Measurements from ENCODE around the gene PDE8B. TPM values are rescaled to one million over a fixed set of nuclear protein-coding genes. Genes with fewer than 3 reads are reported as not detected.

Gene PDE8B
- total RNA-seq, 1 experiment from 2014 or later, result 0.07 TPM

DNA sequence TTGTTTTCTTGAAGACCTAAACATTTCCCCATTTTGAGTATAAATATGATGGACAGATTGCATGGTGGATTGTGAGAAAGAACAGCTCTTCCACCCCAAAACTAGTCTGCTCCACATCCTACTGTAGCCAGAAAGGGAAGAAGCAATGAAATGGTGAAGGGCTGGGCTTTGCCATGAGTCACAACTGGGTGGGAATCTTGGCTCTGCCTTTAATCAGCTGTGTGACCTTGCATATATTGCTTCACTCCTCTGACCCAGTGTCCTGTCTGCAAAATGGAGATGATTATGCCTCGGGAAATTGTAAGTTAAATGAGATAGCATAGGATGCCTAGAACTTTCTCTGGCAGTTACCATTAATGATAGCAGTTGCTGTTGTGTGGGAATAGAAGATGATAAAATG lies 101.9 kb downstream of the PDE8B start:
- Histone ChIP-seq H3T11ph (ENCODE audit: low read length) (no peak overlapping the region), H2BK12ac (ENCODE audit: insufficient read length, low read depth, low read length) (no peak overlapping the region), H3K23me2 (ENCODE audit: insufficient read length, low read depth, low read length, poor library complexity, severe bottlenecking) (no peaks in the 10 kb centered on the region), H4K20me1 (ENCODE audit: control insufficient read depth, insufficient read depth, insufficient read length) (peaks cover 2% of the 10 kb centered on the region), H3K18ac (ENCODE audit: insufficient read length, low read depth, low read length) (no peak overlapping the region), H3K27ac (ENCODE audit: insufficient read length, low read depth, low read length) (no peak overlapping the region), H3K23ac (ENCODE audit: insufficient read length, low read depth, low read length) (no peak overlapping the region), H2BK5ac (ENCODE audit: insufficient read length, low read length) (no peak overlapping the region), H2AFZ (ENCODE audit: low read length) (no peak overlapping the region), H2AK5ac (ENCODE audit: insufficient read length, low read length) (no peak overlapping the region), H3K27me3 (ENCODE audit: insufficient read depth, low read length) (peaks cover 2% of the 10 kb centered on the region; the same call in 1 of the 2 replicates), H3K4me1 (ENCODE audit: insufficient read depth, low read length) (no peaks in the 10 kb centered on the region; the same call in 1 of the 2 replicates), H3K14ac (ENCODE audit: insufficient read depth, low read length) (no peak overlapping the region), H3K56ac (ENCODE audit: insufficient read length, low read depth, low read length) (no peak overlapping the region), H3K9ac (ENCODE audit: extremely low read depth, insufficient read length, low read length) (no peak overlapping the region), H4K5ac (ENCODE audit: insufficient read length, low read depth, low read length) (no peak overlapping the region), H3K4me2 (ENCODE audit: insufficient read depth, insufficient read length, low read length) (no peak overlapping the region), H2BK15ac (ENCODE audit: low read depth, low read length) (no peak overlapping the region), H4K91ac (ENCODE audit: insufficient read length, low read depth, low read length) (no peak overlapping the region), H4K8ac (replicated peaks; ENCODE audit: insufficient read length, low read depth, low read length) (no peak overlapping the region), H2BK120ac (ENCODE audit: low read depth, low read length, poor library complexity, severe bottlenecking) (no peak overlapping the region), H2BK20ac (ENCODE audit: low read depth, low read length, poor library complexity, severe bottlenecking) (no peak overlapping the region), H3K9me3 (ENCODE audit: control insufficient read depth, low read depth, low read length) (no peaks in the 10 kb centered on the region), H3K79me2 (ENCODE audit: insufficient read depth, low read length) (no peaks in the 10 kb centered on the region), H3K4ac (ENCODE audit: low read depth, low read length) (no peak overlapping the region), H3K79me1 (ENCODE audit: insufficient read depth, low read depth, low read length, poor library complexity, severe bottlenecking) (no peaks in the 10 kb centered on the region)
- TF ChIP-seq, protein P1, sequence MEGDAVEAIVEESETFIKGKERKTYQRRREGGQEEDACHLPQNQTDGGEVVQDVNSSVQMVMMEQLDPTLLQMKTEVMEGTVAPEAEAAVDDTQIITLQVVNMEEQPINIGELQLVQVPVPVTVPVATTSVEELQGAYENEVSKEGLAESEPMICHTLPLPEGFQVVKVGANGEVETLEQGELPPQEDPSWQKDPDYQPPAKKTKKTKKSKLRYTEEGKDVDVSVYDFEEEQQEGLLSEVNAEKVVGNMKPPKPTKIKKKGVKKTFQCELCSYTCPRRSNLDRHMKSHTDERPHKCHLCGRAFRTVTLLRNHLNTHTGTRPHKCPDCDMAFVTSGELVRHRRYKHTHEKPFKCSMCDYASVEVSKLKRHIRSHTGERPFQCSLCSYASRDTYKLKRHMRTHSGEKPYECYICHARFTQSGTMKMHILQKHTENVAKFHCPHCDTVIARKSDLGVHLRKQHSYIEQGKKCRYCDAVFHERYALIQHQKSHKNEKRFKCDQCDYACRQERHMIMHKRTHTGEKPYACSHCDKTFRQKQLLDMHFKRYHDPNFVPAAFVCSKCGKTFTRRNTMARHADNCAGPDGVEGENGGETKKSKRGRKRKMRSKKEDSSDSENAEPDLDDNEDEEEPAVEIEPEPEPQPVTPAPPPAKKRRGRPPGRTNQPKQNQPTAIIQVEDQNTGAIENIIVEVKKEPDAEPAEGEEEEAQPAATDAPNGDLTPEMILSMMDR (conservative IDR thresholded peaks at IDR 0.05), result no peak
- Mint-ChIP-seq H3K27ac (no peak overlapping the region; a peak in 1 of 7 replicates), H3K36me3 (ENCODE audit: insufficient read depth in 1 of 3, low read depth in 3 of 3) (no peaks in the 10 kb centered on the region), H3K4me3 (no peak overlapping the region), H3K27me3 (ENCODE audit: low read depth) (peaks cover 60% of the 10 kb centered on the region), H3K9me3 (no peaks in the 10 kb centered on the region), H3K4me1 (peaks cover 6 to 8% of the 10 kb centered on the region in 2 experiments)
- no peak for DNase-seq
- no CpG with 5 or more reads among the region's 1 CpG for WGBS (ENCODE audit: extremely low coverage, insufficient read length, low lambda C conversion rate)
